K562 treated with DMSO at 1 percent for 48 hours (cell line): ENCODE results near the gene IQCB1. TPM values are rescaled to one million over a fixed set of nuclear protein-coding genes. Genes with fewer than 3 reads are reported as not detected.

Experiments used
- total RNA-seq: library from RNA; unstranded; fragments of 300-600 nt; gene quantifications from 2 replicates; pipeline ENCODE4 v1.2.3, GENCODE V29; 2022; ENCODE audit warnings: low replicate concordance; ENCODE audit errors: extremely low read depth

IQCB1 gene
- not detected in 2 replicates for total RNA-seq

DNA sequence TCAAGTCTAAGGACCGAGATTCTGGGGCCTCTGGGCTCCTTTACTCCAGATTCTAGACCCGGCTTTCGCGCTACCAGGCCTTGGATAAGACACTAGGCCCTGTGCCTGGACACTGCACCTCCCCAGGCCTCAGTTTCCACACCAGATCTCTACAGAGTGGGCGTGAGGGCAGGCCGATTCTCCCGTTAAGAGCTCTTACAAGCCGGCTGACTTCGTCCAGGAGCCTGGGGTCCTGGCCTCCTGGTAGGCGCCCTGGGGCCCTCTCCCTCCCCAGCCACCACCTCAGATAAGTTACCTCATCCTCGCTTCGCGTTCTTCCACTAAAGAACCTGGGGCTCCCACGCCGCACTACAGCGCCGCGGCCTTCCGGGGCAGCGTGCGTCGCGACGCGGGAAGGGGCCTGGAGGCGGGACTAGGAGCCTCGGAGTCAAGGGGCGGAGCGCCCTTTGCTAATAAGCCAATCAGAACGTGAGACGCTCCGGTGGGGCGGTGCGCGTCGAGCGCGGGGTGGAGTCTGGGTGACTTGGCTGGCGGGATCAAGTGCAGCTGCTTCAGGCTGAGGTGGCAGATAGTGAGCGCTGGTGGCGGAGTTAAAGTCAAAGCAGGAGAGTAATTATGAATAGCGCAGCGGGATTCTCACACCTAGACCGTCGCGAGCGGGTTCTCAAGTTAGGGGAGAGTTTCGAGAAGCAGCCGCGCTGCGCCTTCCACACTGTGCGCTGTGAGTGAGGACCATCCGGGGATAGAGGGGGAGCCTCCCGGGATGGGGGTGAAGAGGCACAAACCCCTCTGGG, at the start of gene IQCB1, which contains the start of gene EAF2:
TSS of gene IQCB1 (minus strand) at position 390 of the 794 bp plus-strand sequence. CDS start 6,100 bp downstream, outside the sequence.
TSS of gene EAF2 (plus strand) at position 539 of the 794 bp plus-strand sequence. CDS start at position 616, 77 bp downstream.

GRCh38 chr3:121749276-121750086, 85.4 kb downstream of the IQCB1 start, which contains the start of gene GOLGB1:
GOLGB1 (minus strand) TSS chr3:121749741; CDS start chr3:121730971, 18,770 bp downstream.

Other genes with a start within 250 kb of the IQCB1 start
- not detected in 2 replicates for gene FBXO40, start 241.7 kb downstream of the IQCB1 start, total RNA-seq
- gene HCLS1, start 174.2 kb downstream of the IQCB1 start, total RNA-seq = not detected in 2 replicates
- not detected in 2 replicates for gene GOLGB1, start 85.3 kb downstream of the IQCB1 start, total RNA-seq
- not detected in 2 replicates for gene EAF2, start 149 bp upstream of the IQCB1 start, total RNA-seq
- not detected in 2 replicates for gene SLC15A2, start 59.3 kb upstream of the IQCB1 start, total RNA-seq
- gene ILDR1, start 187.2 kb upstream of the IQCB1 start, total RNA-seq = not detected in 2 replicates
- gene CD86, start 220.3 kb upstream of the IQCB1 start, total RNA-seq = not detected in 2 replicates